ENCODE results near the gene GSG1. TPM values are rescaled to one million over a fixed set of nuclear protein-coding genes. Genes with fewer than 3 reads are reported as not detected.
A peak's percentile ranks its signal among the peaks of the same experiment; 100 is the strongest.

The GSG1 gene
- total RNA-seq, 1 donor from 2014 or later = not detected

DNA sequence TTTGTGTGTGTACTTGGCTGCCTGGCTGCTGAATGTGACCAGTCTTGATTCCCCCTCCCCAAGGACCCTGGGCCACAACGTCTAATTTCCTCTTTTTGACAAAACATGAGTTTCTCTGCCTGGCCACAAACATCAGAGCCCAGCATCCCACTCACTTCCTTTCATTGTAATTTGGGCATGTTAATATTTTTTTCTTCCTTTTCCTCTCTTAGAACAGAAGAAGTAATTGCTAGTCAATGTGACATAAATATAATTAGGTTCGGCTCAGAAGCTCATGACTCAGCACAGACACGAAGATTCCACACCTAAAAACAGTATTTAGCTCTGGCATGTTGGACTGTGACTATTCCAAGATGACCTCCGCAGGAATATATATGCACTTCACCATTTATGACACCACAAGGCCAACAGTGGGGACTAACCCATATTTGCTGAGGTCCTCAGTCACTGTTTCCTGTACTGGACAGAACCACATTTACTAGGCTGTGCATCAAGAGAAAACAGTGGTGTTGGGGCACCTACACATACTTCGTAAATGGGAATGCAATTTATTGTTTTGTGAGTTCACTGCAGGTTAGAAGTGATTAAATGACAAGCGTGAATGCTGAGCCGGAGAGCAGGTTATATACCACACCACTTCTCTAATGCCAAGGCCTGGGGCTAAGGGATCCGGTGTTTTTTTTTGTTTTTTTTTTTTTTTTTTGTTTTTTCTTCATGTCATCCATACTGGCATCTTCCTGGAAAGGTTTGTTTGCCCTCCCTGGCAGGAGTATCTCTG lies 4.2 kb downstream of the GSG1 start:
- Mint-ChIP-seq H3K27me3 (ENCODE audit: unreplicated experiment) (peaks cover 3% of the 10 kb centered on the region), H3K4me1 (ENCODE audit: low read depth, unreplicated experiment) (peaks cover 18% of the 10 kb centered on the region), H3K4me3 (ENCODE audit: unreplicated experiment) (peak overlapping the region; percentile 23), H3K9me3 (ENCODE audit: unreplicated experiment) (peaks cover 7% of the 10 kb centered on the region), H3K27ac (ENCODE audit: unreplicated experiment) (peak overlapping the region; percentile 76), H3K36me3 (ENCODE audit: unreplicated experiment) (no peaks in the 10 kb centered on the region)
- no peak for TF ChIP-seq CTCF (IDR thresholded peaks at IDR 0.05; ENCODE audit: partially characterized antibody, unreplicated experiment)
- no peak for DNase-seq

DNA sequence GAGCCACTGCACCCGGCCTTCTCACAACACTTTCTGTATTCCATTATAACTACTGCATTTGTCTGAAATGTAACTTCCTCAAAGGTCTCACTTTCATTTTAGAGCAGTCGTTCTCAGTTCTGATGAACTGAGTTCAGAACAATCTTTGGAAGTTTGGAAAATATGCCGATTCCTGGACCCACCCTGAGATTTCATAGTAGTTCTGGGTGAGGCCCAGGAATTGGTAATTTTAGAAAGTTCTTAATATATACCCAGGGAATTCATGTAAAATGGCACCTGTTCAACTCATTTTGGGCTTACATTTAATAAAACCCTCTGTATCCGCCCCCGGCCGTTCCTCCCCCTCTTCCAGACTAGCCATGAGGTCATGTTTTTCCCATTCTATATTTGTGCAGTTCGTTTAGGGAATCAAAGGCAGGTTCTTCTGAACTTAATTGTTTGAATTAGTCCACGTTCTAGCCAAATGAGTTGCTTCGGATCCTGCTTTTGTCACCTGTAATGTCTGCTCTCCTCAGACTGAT lies 5.9 kb downstream of the GSG1 start:
- peaks cover 3% of the 10 kb centered on the region for H3K27me3 Mint-ChIP-seq (ENCODE audit: unreplicated experiment)
- no peak overlapping the region for H3K4me3 Mint-ChIP-seq (ENCODE audit: unreplicated experiment)
- DNase-seq = no peak
- TF ChIP-seq CTCF (IDR thresholded peaks at IDR 0.05; ENCODE audit: partially characterized antibody, unreplicated experiment) = no peak
- no peaks in the 10 kb centered on the region for H3K36me3 Mint-ChIP-seq (ENCODE audit: unreplicated experiment)
- peaks cover 7% of the 10 kb centered on the region for H3K9me3 Mint-ChIP-seq (ENCODE audit: unreplicated experiment)
- no peak overlapping the region for H3K27ac Mint-ChIP-seq (ENCODE audit: unreplicated experiment)
- H3K4me1 Mint-ChIP-seq (ENCODE audit: low read depth, unreplicated experiment) = peaks cover 18% of the 10 kb centered on the region

GRCh38 chr12:13095266-13095995 lies 8.0 kb downstream of the GSG1 start:
- no peak for TF ChIP-seq CTCF (IDR thresholded peaks at IDR 0.05; ENCODE audit: partially characterized antibody, unreplicated experiment)
- peaks cover 13% of the 10 kb centered on the region for H3K4me1 Mint-ChIP-seq (ENCODE audit: low read depth, unreplicated experiment)
- no peak overlapping the region for H3K27ac Mint-ChIP-seq (ENCODE audit: unreplicated experiment)
- H3K9me3 Mint-ChIP-seq (ENCODE audit: unreplicated experiment) = peaks cover 4% of the 10 kb centered on the region
- no peak for DNase-seq
- no peaks in the 10 kb centered on the region for H3K36me3 Mint-ChIP-seq (ENCODE audit: unreplicated experiment)
- no peak overlapping the region for H3K4me3 Mint-ChIP-seq (ENCODE audit: unreplicated experiment)
- H3K27me3 Mint-ChIP-seq (ENCODE audit: unreplicated experiment) = peaks cover 3% of the 10 kb centered on the region

DNA sequence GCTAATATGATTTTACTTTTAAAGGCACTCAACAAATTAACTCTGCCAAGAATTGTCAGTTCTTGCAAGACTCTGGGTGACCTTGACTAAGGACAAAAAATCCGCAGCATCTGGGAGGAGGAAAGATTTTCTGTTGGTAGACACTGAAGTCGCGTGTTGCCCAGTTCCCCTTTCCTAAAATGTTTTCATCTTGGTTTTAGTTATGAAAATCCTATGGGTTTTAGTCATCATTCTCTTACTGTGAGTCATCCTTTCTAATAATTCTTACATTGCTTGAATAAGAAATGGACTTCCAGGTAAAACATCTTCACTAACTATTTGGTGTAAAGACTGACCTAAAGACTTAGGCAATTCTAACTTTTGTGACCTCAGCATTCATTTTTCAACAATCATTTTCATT lies 9.1 kb downstream of the GSG1 start:
- peaks cover 12% of the 10 kb centered on the region for H3K4me1 Mint-ChIP-seq (ENCODE audit: low read depth, unreplicated experiment)
- peaks cover 2% of the 10 kb centered on the region for H3K9me3 Mint-ChIP-seq (ENCODE audit: unreplicated experiment)
- no peak overlapping the region for H3K4me3 Mint-ChIP-seq (ENCODE audit: unreplicated experiment)
- TF ChIP-seq CTCF (IDR thresholded peaks at IDR 0.05; ENCODE audit: partially characterized antibody, unreplicated experiment) = no peak
- no peak for DNase-seq
- H3K27ac Mint-ChIP-seq (ENCODE audit: unreplicated experiment) = no peak overlapping the region
- H3K36me3 Mint-ChIP-seq (ENCODE audit: unreplicated experiment) = no peaks in the 10 kb centered on the region
- H3K27me3 Mint-ChIP-seq (ENCODE audit: unreplicated experiment) = peaks cover 5% of the 10 kb centered on the region

GRCh38 chr12:13093848-13094220 lies 9.6 kb downstream of the GSG1 start:
- TF ChIP-seq CTCF (IDR thresholded peaks at IDR 0.05; ENCODE audit: partially characterized antibody, unreplicated experiment) = no peak
- no peaks in the 10 kb centered on the region for H3K36me3 Mint-ChIP-seq (ENCODE audit: unreplicated experiment)
- H3K27me3 Mint-ChIP-seq (ENCODE audit: unreplicated experiment) = peaks cover 6% of the 10 kb centered on the region
- H3K9me3 Mint-ChIP-seq (ENCODE audit: unreplicated experiment) = peaks cover 1% of the 10 kb centered on the region
- peaks cover 7% of the 10 kb centered on the region for H3K4me1 Mint-ChIP-seq (ENCODE audit: low read depth, unreplicated experiment)
- H3K4me3 Mint-ChIP-seq (ENCODE audit: unreplicated experiment) = no peak overlapping the region
- DNase-seq = no peak
- no peak overlapping the region for H3K27ac Mint-ChIP-seq (ENCODE audit: unreplicated experiment)
